GM10248 (cell line): ENCODE measurements around the gene E2F7.

Source experiments
- CTCF ChIA-PET: fragments of 300-600 bp; sonication (Branson Sonifier 250); formaldehyde crosslinking; extraction: SDS; loops from one replicate; lab custom pipeline; 2021; ENCODE audit warnings: antibody characterized with exemption; lab: Yijun Ruan, JAX
- POLR2A ChIA-PET: fragments of 350-650 bp; sonication (Branson Sonifier 250); formaldehyde crosslinking; extraction: SDS; loops from one replicate; lab custom pipeline; 2020; ENCODE audit warnings: antibody characterized with exemption; lab: Yijun Ruan, JAX
- DNase-seq: peaks from one replicate; pipeline ENCODE4 v3.0.0; 2012; ENCODE audit errors: extremely low spot score
- TF ChIP-seq, protein P1 (sequence below): IDR thresholded peaks from 2 replicates; pipeline ENCODE4 v1.5.1; 2012; ENCODE audit warnings: mild to moderate bottlenecking, low read depth; ENCODE audit errors: extremely low read depth, missing control alignments, control extremely low read depth

Gene E2F7

DNA sequence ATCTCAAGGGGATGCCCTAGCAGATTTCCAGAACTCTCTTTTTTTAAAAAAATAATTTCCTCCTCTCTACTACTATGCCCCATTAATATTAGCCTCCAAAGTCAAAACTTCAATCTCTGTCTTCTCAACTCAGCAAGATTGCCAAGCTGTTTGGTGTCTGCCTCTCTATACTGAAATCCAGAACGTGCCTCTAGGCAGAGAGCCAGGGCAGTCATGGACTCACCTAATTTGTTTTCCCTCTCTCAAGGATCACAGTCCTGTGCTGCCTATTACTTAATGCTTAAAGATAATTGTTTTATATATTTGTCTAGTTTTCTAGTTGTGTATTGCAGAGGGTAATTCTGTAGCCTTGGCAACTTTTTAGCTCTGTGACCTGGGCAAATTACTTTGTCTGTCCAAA, 74.7 kb downstream of the E2F7 start:
- CTCF ChIA-PET = no interaction called here
- POLR2A ChIA-PET = no interaction called here
- TF ChIP-seq, protein P1, sequence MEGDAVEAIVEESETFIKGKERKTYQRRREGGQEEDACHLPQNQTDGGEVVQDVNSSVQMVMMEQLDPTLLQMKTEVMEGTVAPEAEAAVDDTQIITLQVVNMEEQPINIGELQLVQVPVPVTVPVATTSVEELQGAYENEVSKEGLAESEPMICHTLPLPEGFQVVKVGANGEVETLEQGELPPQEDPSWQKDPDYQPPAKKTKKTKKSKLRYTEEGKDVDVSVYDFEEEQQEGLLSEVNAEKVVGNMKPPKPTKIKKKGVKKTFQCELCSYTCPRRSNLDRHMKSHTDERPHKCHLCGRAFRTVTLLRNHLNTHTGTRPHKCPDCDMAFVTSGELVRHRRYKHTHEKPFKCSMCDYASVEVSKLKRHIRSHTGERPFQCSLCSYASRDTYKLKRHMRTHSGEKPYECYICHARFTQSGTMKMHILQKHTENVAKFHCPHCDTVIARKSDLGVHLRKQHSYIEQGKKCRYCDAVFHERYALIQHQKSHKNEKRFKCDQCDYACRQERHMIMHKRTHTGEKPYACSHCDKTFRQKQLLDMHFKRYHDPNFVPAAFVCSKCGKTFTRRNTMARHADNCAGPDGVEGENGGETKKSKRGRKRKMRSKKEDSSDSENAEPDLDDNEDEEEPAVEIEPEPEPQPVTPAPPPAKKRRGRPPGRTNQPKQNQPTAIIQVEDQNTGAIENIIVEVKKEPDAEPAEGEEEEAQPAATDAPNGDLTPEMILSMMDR = no peak
- no peak for DNase-seq

DNA sequence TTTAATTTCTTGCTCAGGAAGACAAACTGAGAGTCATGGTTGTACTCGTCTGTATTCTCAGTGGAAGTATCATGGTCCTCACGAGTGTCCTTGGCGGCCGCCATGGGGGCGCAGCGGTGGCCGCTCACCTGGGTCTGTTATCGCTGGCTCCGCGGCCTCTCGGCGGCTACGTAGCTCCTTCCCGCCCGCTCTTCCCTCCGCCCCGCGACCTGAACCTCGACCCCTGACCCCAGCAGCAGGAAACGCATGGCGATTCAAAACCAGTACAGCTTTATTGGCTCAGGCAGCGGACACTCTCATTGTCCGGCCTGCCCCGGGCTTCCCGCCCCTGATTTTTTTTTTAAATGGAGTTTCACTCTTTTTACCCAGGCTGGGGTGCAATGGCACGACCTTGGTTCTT, 80.8 kb downstream of the E2F7 start:
- DNase-seq = no peak
- CTCF ChIA-PET = interaction anchor here (1.1 kb wide), 1 partner anchor 25 kb away, joined by 3 read pairs; no protein-coding TSS in a partner anchor

DNA sequence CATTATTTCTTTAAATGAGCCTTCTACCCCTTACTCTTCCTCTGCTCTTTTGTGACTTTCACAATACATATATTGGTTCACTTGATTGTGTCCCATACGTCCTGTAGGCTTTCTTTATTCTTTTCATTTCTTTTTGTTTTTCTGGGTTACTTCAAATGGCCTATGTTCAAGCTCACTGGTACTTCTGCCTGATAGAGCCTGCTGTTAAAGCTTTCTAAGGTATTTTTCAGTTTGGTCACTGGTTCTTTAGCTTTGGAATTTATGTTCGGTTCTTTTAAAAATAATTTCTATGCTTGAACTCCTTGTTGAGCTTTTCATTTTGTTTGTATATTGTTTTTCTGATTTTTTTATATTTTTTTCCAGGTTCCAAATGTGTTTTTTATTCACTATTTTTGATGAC, 81.9 kb downstream of the E2F7 start:
- TF ChIP-seq, protein P1 = no peak
- POLR2A ChIA-PET = no interaction called here
- CTCF ChIA-PET = interaction anchor here (1.4 kb wide), 1 partner anchor 16 kb away, joined by 3 read pairs; no protein-coding TSS in a partner anchor

More for the DNA sequence above, 80.8 kb downstream of the E2F7 start:
- TF ChIP-seq, protein P1 = no peak
- POLR2A ChIA-PET = no interaction called here

DNA sequence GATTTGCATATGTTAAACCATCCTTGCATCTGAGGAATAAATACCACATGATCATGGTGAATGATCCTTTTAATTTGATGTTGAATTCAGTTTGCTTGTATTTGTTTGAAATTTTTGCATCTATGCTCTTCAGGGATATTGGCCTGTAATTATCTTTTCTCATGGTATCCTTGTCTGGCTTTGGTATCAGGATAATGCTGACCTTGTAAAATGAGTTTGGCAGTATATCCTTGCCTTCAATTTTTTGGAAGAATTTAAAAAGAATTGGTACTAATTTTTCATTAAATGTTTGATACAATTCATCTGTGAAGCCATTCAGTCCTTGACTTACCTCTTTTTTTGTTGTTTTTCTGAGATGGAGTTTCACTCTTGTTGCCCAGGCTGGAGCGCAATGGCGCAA, 85.2 kb downstream of the E2F7 start:
- CTCF ChIA-PET = no interaction called here
- POLR2A ChIA-PET = no interaction called here
- DNase-seq = no peak
- TF ChIP-seq, protein P1 = no peak

More for the DNA sequence above, 81.9 kb downstream of the E2F7 start:
- no peak for DNase-seq

DNA sequence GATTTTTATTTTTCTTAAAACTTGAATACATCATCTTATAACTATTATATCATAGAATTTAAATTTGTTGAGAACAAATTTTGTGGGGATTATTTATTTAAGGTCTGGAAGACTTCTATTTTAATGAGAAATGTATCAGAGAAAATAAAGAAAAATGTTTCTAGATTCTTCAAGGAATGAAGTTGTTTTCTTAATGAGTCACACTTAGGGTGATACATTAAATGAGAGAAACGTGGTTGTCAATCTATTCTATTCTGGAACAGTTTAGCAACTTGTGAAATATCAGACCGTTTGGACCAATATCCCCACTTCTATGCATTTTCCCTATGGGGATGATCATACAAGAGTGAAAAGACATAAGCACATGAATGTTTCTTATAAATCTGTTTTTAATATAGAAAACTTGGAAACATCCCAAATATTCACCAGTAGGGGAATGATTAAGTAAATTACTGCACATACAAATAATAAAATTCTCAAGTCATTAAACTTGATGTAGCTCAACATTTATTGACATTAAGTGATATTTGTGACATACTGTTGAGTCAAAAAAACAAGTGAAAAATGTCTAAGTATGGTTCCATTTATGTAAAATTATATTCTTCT, 88.5 kb downstream of the E2F7 start:
- ChIA-PET POLR2A (no interaction called here), CTCF (no interaction called here)
- TF ChIP-seq, protein P1 = no peak
- DNase-seq = no peak
